ENCODE results near the gene DPYSL3.

- no peak for TF ChIP-seq EZH2phosphoT487 (IDR thresholded peaks at IDR 0.05; ENCODE audit: insufficient read depth, low read depth)
- TF ChIP-seq EZH2 (IDR thresholded peaks at IDR 0.05; ENCODE audit: insufficient read depth, poor library complexity, severe bottlenecking), result no peak
These were observed 64.0 kb downstream of the DPYSL3 start for GRCh38 chr5:147445917-147446316.
